NCI-H187 (cell line): ENCODE results near the gene SLC22A23.

ENCODE experiments used
- DNase-seq, 2 experiments: peaks; one replicate each; lab custom pipeline; 2025; lab: John Stamatoyannopoulos, UW

SLC22A23 gene

GRCh38 chr6:3351829-3352524, 104.9 kb downstream of the SLC22A23 start:
- DNase-seq = no peak

GRCh38 chr6:3351105-3351676, 105.7 kb downstream of the SLC22A23 start:
- no peak for DNase-seq

DNA sequence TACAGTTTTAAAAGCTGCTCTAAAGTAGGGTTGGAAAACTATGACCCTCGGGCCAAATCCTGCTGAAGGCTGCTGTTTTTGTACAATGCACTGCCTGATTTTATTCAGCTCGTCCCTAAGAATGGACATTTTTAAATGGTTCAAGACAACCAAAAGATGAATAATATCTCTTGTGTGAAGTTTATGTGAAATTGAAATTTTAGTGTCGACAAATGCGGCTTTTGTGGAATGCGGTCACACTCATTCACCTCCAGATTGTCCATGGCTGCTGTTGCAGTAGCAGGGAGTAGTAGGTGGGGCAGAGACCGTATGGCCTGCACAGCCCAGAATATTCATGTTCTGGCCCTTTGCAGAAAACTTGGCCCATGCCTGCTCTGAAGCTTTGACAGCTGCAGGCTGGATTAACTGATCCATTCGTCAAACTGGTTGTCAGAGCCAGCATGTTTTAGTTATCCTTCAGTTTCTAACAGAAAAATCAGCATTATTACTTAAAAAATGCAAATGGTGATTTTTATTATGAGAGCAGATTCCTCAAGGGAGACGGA, 106.5 kb downstream of the SLC22A23 start:
- no peak for DNase-seq

- DNase-seq = peak in 1 of 2 experiments; percentile 29
Observed at GRCh38 chr6:3349388-3350251, 107.2 kb downstream of the SLC22A23 start.

GRCh38 chr6:3348821-3349220, 108.0 kb downstream of the SLC22A23 start:
- DNase-seq = peak in 1 of 2 experiments; percentile 48

DNA sequence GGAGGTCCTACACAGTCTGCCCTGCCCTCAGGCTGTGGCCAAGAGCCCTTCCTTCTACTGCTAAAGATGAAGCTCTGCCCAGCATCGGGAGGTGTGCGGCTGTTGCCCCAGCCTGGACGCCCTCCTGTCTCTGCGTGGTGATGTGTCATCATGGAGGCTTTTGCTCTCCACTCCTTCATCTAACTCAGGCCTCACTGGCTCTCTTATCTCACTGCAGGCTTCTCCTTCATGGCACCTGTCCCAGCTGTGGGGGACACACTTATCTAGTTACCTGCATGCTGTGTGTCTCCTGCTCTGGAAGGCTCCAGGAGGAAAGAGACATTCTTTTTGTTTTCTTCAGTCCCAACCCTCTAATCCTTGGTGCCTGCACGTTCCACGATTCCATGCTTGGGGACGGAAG, 109.0 kb downstream of the SLC22A23 start:
- no peak for DNase-seq

GRCh38 chr6:3347247-3347646, 109.6 kb downstream of the SLC22A23 start:
- DNase-seq = no peak

DNA sequence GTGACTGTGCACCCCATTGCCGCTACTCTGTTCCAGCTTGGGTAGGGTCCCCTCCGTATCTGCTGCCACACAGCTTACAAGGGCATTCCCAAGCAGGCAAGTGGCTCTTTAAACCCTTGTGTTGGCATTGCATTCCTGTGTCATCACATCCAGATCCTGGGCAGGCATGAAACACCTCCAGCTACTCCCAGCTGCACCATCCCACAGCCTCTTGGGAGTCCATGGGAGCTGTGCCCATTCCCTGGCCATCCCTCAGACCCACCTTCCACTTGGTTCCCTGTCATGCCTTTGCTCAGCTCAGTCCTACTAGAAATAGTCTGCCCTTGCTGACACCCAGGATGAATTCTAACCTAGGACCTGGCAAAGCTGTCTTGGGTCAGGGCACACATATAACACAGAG, 110.4 kb downstream of the SLC22A23 start:
- no peak for DNase-seq

DNA sequence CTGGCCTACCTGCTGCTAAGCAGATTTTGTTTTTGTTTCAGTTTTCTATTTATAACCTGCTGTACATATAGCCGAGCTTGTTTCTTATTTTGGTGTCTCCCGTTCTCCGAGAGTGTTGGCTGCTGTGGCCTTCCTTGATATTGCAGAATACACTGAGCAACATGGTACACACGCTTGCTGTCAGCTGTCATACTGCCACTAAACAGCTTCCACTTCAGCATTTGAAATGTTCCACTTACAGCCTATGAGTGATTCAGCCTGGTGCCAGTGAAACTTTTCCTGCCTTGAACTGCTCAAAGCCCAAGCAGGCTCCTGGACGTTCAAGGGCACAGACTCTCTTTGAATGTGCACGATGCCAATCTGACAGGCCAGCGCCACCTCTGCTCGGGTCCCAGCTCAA, 111.0 kb downstream of the SLC22A23 start:
- DNase-seq = peak in 1 of 2 experiments; percentile 37

DNA sequence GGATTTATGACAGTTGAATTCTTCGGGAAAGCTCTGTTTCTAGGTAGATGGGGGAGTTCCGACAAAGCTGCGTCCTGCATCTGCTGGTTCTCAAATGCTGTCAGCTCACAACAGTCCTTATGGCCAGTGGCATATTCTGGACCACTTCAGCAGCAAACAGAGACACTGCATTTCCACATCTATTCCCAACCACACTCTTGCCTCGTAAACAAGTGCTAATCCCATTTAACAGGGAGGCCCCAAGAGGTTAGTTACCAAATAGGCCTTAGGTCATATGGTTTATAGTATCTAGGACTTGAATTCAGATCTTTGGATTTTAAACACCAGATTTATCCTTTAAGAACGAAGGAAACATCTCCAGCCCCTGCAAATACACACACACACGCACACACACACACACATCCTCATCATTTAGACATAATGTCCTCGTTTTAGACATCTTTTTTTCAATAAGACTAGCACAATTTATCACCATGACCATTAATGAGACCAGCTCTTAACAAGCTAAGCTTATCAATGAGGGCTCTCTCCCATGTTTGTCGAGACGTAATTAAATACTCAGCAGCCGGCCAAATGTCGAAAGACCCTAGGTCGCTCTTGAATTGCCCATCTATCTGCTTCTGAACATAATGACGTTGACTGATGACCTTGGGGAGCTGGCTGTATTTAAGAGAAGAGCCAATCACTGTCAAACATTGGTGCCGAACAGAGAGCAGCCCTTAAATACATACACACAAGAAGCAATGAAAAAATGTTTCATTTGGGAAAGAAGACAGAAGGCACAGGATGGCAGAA, 113.6 kb downstream of the SLC22A23 start:
- DNase-seq = no peak

DNA sequence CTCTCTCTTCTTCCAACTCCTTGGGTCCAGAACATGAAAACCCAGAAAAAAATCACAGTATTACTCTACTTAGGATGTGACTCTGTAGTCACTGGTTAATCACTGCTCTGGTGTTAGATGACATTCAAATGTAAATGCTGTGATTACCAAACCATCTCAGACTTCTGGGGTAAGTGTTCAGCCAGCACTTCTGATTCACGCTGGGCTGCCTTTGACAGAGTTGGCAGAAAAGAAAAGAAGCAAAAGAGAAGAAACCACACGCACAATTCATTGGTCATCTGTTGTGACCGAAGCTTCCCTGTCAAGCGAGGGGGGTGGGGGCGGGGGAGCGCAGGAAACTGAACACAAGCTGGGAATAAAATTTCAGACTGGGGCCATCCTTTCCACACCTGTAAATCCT, 115.4 kb downstream of the SLC22A23 start:
- no peak for DNase-seq

DNA sequence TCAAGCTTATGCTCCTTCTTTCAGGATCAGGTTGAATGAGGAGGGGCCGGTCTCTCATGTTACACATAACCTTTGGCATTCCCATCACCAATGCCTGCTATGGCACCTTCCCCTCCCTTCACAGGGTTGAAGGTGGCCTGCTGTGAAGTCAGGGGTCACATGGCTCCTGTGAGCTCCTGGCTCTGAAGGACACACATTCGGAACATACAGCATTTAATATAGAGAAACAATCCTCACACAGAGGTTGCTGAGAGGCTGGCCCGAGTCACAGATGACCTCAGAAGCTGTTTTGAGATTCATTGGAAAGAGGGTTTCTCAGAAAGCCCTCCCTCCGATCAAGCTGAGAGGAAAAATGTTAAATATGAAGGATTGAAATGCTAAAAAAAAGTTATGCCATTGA, 116.0 kb downstream of the SLC22A23 start:
- DNase-seq = no peak

DNA sequence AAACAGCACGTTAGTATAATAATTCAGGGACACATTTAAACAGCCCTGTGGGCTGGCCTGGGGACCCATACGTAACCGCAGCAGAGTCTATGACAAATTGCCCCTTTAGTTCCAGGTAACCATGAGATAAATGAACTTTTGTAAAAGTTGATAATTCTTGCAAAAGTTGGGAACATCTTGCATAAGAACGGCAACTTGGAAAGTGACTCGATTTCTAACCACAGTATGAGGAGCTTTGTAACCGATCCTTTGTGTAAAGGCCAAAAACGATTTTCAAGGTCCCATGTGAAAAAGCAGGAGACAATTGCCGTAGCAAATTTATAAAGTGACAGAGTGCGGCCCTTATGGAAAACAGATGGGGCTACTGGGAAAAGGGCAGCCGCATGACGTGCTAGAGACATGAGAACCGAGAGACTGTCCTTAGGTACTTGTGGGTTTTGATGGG, 116.5 kb downstream of the SLC22A23 start:
- DNase-seq = no peak

DNA sequence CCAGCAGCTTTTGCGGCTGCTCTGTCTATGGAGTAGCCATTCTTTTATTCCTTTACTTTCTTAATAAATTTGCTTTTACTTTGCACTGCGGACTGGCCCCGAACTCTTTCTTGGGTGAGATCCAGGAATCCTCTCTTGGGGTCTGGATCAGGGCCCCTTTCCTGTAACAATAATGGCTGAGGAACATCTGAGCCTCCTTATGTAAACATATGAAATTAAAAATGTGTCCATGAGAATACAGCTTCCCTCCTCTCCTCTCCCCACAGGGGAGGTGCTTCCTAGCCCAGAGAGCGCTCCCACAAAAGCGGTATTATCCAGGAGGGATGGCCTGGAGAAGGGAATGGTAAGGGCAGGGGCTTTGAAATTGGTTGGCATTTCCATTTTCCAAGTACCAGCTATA, 117.0 kb downstream of the SLC22A23 start:
- DNase-seq = no peak

DNA sequence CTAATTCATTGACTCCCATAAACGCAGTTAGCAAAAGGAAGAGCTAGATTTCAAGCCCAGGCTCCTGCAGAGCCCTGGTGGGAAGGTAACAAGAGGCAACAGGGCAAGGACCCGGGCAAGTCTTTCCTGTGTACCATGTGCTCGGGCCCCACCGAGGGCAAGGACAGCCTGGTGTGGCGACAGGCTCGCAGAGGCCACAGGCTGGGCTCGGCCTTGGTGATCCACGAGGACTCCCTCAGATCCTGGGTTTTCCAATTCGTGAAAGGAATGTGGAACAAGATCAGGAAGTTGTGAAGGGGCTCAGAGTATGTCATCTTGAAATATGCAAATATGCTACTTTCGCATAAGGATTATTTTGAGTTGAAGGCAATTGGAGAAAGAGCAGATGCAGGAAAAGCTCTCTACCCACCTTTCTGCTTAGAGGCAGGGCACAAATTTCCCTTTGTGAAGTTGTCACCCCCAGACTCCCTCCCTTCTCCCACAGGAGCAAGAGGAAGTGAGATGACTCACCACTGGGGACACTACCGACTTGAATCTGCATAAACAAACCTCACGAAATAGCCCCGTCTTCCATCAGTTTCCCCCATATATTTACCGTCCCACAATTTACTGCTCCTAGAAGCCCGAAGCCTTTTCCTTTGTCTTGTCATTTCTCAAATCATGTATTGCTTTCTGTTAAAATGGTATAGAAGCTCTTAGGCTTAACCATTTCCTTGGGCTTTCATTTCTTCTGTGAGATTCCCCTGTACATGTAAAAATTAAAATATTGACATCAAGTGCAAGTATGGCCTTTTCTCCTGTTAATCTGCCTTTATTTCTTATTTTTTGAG, 119.1 kb downstream of the SLC22A23 start:
- no peak for DNase-seq

GRCh38 chr6:3336859-3337515, 119.9 kb downstream of the SLC22A23 start:
- DNase-seq = no peak

DNA sequence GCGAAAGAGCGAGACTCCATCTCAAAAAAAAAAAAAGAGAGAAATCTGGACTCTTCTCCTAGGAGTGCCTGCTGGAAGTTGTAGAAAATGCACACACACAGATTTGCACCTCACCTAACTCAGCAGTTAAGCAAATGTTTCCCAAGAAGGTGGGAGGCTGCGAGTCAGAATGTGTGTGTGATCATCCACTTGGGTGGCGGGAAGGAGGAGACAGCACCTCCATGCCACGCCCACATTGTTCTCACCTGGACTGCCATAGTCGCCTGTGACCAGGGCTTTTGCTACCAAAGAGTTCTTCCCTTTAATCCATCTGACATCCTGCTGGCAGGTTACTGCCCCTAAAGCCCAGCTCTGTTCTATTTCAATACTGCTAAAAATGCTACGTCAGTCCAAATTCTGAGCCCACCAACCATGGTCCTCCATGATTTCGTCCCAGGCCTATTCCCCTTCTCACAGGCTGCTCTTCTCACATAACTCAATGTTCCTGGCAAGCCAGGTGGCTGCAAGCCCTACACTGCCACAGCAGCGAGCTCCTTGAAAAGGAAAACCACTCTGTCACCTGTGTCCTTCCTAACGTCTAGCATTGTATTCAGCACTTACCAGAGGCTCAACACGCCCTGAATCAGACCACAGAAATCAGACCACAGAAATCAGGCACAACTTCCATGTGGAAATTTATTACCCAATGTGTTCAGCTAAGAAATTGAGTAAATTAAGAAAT, 120.6 kb downstream of the SLC22A23 start:
- DNase-seq = peak in 1 of 2 experiments; percentile 82

- no peak for DNase-seq
Observed at GRCh38 chr6:3335169-3335568, 121.7 kb downstream of the SLC22A23 start.

- no peak for DNase-seq
Observed at GRCh38 chr6:3334555-3334954, 122.3 kb downstream of the SLC22A23 start.

DNA sequence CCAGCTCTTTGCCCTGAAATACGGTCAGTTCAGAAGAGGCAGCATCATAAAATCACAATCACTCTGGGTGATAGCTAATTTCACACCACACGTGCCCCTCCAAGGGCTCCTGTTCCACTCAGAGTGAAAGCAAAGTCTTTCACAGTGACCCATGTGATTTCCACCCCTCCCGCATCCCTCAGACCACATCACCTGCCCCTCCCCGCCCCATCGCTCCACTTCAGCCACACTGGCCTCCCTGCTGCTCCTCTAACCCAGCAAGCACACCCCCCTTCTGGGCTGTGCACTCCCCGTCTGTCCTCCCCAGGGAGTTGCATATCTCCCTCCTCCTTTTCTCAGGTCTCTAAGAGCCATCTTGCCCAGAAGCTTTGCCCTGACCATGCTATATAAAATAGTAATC, 123.6 kb downstream of the SLC22A23 start:
- peak; percentile 36 to 77 for DNase-seq
